Transverse colon (tissue), 4 donors: ENCODE results near the gene TACO1.

Experiments used
- CTCF ChIP-seq, 5 experiments: fragments of 200-600 bp in 3 of 5; fragments of 450-650 bp in 2 of 5; sonication (generic) in 3 of 5; IDR thresholded peaks; 1 replicate in 2 of 5; 2 replicates in 3 of 5; pipeline ENCODE4 v1.5.1; 2016 to 2017; ENCODE audit warnings: antibody characterized with exemption in 5 of 5, inconsistent platforms in 3 of 5, mild to moderate bottlenecking in 2 of 5, moderate library complexity in 1 of 5
- EP300 ChIP-seq: sonication (generic); formaldehyde crosslinking; IDR thresholded peaks from one replicate; pipeline ENCODE4 v1.6.1; 2017; ENCODE audit warnings: antibody characterized with exemption, low read depth
- POLR2A ChIP-seq: fragments of 450-650 bp; IDR thresholded peaks from one replicate; pipeline ENCODE4 v1.6.1; 2016; ENCODE audit warnings: antibody characterized with exemption, mild to moderate bottlenecking, moderate library complexity
- POLR2AphosphoS5 ChIP-seq, 3 donors: sonication (generic); formaldehyde crosslinking; IDR thresholded peaks; one replicate each; pipeline ENCODE4 v1.6.1; 2016; ENCODE audit warnings: antibody characterized with exemption in 3 of 3

- TF ChIP-seq CTCF (IDR thresholded peaks at IDR 0.05) = no peak
- peak; percentile 62 to 82 (median 81) for TF ChIP-seq POLR2AphosphoS5 (IDR thresholded peaks at IDR 0.05)
- TF ChIP-seq POLR2A = peak; percentile 76
- TF ChIP-seq EP300 = no peak
Measured at GRCh38 chr17:63600569-63601438, at the start of gene TACO1.
